ENCODE measurements around the gene SCFD2.

- TF ChIP-seq CTCF (IDR thresholded peaks at IDR 0.05), result no peak
- no peak for TF ChIP-seq POLR2AphosphoS5 (IDR thresholded peaks at IDR 0.05; ENCODE audit: low read depth, low read length)
- no peak for TF ChIP-seq SIN3A (IDR thresholded peaks at IDR 0.05; ENCODE audit: borderline replicate concordance, insufficient read depth, low read depth, low read length)
These were observed 513.1 kb downstream of the SCFD2 start for GRCh38 chr4:52852711-52853110.
